HEK293 (cell line): ENCODE measurements around the gene CADPS.

ENCODE experiments used
- CTCF ChIA-PET: fragments of 350-600 bp; formaldehyde crosslinking; extraction: SDS; loops from one replicate; lab custom pipeline; 2021; ENCODE audit warnings: antibody characterized with exemption; lab: Yijun Ruan, JAX
- POLR2A ChIA-PET: fragments of 300-600 bp; formaldehyde crosslinking; extraction: SDS; loops from one replicate; lab custom pipeline; 2020; ENCODE audit warnings: antibody characterized with exemption, inconsistent platforms; lab: Yijun Ruan, JAX
- H3K27ac ChIP-seq: fragments of 200-500 bp; sonication (Bioruptor generic); 2 replicates; pipeline ENCODE4 v1.5.1; 2014; ENCODE audit warnings: low read depth, low read length, control low read depth, inconsistent platforms; ENCODE audit errors: extremely low read depth
- H3K36me3 ChIP-seq, 2 experiments: fragments of 200-500 bp in 1 of 2; sonication (Bioruptor generic) in 1 of 2; 1 replicate in 1 of 2; 2 replicates in 1 of 2; pipeline ENCODE4 v1.5.1; 2014 to 2017; ENCODE audit warnings: inconsistent platforms in 2 of 2, low read length in 2 of 2; ENCODE audit not compliant: control insufficient read depth in 2 of 2, insufficient read depth in 1 of 2
- H3K4me1 ChIP-seq: fragments of 200-500 bp; sonication (Bioruptor generic); 2 replicates; pipeline ENCODE4 v1.5.1; 2014; ENCODE audit warnings: mild to moderate bottlenecking, low read length, inconsistent platforms; ENCODE audit not compliant: control insufficient read depth, insufficient read depth
- H3K4me3 ChIP-seq: 2 replicates; pipeline ENCODE4 v1.5.1; 2011; ENCODE audit warnings: low read depth, mild to moderate bottlenecking, control low read depth, low read length, moderate library complexity
- H3K9me3 ChIP-seq: fragments of 200-500 bp; sonication (Bioruptor generic); 2 replicates; pipeline ENCODE4 v1.5.1; 2014; ENCODE audit warnings: low read depth, low read length, inconsistent platforms; ENCODE audit not compliant: control insufficient read depth, insufficient read depth
- HOXD13 ChIP-seq: sonication (generic); formaldehyde crosslinking; IDR thresholded peaks from 2 replicates; pipeline ENCODE4 v1.8.0; 2022; ENCODE audit warnings: missing genetic modification reagents, borderline replicate concordance
- OVOL3 ChIP-seq: fragments of 450-650 bp; formaldehyde crosslinking; IDR thresholded peaks from 2 replicates; pipeline ENCODE4 v1.5.1; 2016; ENCODE audit warnings: missing biosample characterization, missing genetic modification characterization
- REPIN1 ChIP-seq: fragments of 450-650 bp; formaldehyde crosslinking; IDR thresholded peaks from 2 replicates; pipeline ENCODE4 v1.5.1; 2017; ENCODE audit warnings: missing biosample characterization, missing genetic modification characterization, low read depth
- SETDB1 ChIP-seq: IDR thresholded peaks from one replicate; pipeline ENCODE4 v1.6.1; 2017; ENCODE audit warnings: mild to moderate bottlenecking, low read length, moderate library complexity, mixed read lengths; ENCODE audit not compliant: insufficient read length
- ZBTB48 ChIP-seq: fragments of 450-650 bp; formaldehyde crosslinking; IDR thresholded peaks from 2 replicates; pipeline ENCODE4 v1.5.1; 2016; ENCODE audit warnings: missing biosample characterization, missing genetic modification characterization
- ZBTB8A ChIP-seq: fragments of 450-650 bp; formaldehyde crosslinking; IDR thresholded peaks from 2 replicates; pipeline ENCODE4 v1.5.1; 2016; ENCODE audit warnings: missing biosample characterization, missing genetic modification characterization
- ZNF112 ChIP-seq: fragments of 450-650 bp; formaldehyde crosslinking; IDR thresholded peaks from 2 replicates; pipeline ENCODE4 v1.5.0; 2017; ENCODE audit warnings: missing biosample characterization, missing genetic modification characterization
- ZNF146 ChIP-seq: fragments of 450-650 bp; formaldehyde crosslinking; IDR thresholded peaks from 2 replicates; pipeline ENCODE4 v1.5.1; 2016; ENCODE audit warnings: missing biosample characterization, missing genetic modification characterization
- ZNF16 ChIP-seq: fragments of 450-650 bp; formaldehyde crosslinking; IDR thresholded peaks from 2 replicates; pipeline ENCODE4 v1.5.1; 2016; ENCODE audit warnings: low read depth, missing biosample characterization, missing genetic modification characterization
- ZNF202 ChIP-seq: fragments of 450-650 bp; formaldehyde crosslinking; IDR thresholded peaks from 2 replicates; pipeline ENCODE4 v1.5.1; 2016; ENCODE audit warnings: missing biosample characterization, missing genetic modification characterization, borderline replicate concordance
- ZNF514 ChIP-seq: fragments of 450-650 bp; formaldehyde crosslinking; IDR thresholded peaks from 2 replicates; pipeline ENCODE4 v1.5.1; 2016; ENCODE audit warnings: missing biosample characterization, missing genetic modification characterization
- ZNF529 ChIP-seq: fragments of 450-650 bp; formaldehyde crosslinking; IDR thresholded peaks from 2 replicates; pipeline ENCODE4 v1.5.1; 2017; ENCODE audit warnings: missing genetic modification characterization, missing biosample characterization; ENCODE audit not compliant: insufficient replicate concordance
- ZNF548 ChIP-seq: fragments of 450-650 bp; formaldehyde crosslinking; IDR thresholded peaks from 2 replicates; pipeline ENCODE4 v1.5.1; 2016; ENCODE audit warnings: missing biosample characterization, missing genetic modification characterization
- ZNF560 ChIP-seq: fragments of 450-650 bp; formaldehyde crosslinking; IDR thresholded peaks from 2 replicates; pipeline ENCODE4 v1.5.1; 2017; ENCODE audit warnings: missing biosample characterization, missing genetic modification characterization, borderline replicate concordance
- ZNF610 ChIP-seq: fragments of 450-650 bp; formaldehyde crosslinking; IDR thresholded peaks from 2 replicates; pipeline ENCODE4 v1.5.1; 2016; ENCODE audit warnings: missing biosample characterization, missing genetic modification characterization, borderline replicate concordance
- ZNF626 ChIP-seq: fragments of 450-650 bp; sonication (Bioruptor Pico); formaldehyde crosslinking; IDR thresholded peaks from 2 replicates; pipeline ENCODE4 v1.5.1; 2018; ENCODE audit warnings: missing biosample characterization, missing genetic modification characterization, inconsistent platforms
- ZNF654 ChIP-seq: fragments of 450-650 bp; formaldehyde crosslinking; IDR thresholded peaks from 2 replicates; pipeline ENCODE4 v1.5.1; 2016; ENCODE audit warnings: low read depth, missing biosample characterization, missing genetic modification characterization
- ZNF76 ChIP-seq: fragments of 450-650 bp; formaldehyde crosslinking; IDR thresholded peaks from 2 replicates; pipeline ENCODE4; 2016; ENCODE audit warnings: low read depth, missing biosample characterization, missing genetic modification characterization, borderline replicate concordance
- ZSCAN16 ChIP-seq: fragments of 450-650 bp; formaldehyde crosslinking; IDR thresholded peaks from 2 replicates; pipeline ENCODE4 v1.5.1; 2016; ENCODE audit warnings: missing biosample characterization, missing genetic modification characterization
- TF ChIP-seq, protein P1 (sequence below): fragments of 450-650 bp; formaldehyde crosslinking; conservative IDR thresholded peaks from 2 replicates; pipeline ENCODE4 v1.5.1; 2016; ENCODE audit warnings: low read depth, missing biosample characterization, missing genetic modification characterization
- TF ChIP-seq, protein P2 (sequence below): fragments of 450-650 bp; formaldehyde crosslinking; IDR thresholded peaks from 2 replicates; pipeline ENCODE4 v1.5.1; 2016; ENCODE audit warnings: missing biosample characterization, missing genetic modification characterization

CADPS gene

DNA sequence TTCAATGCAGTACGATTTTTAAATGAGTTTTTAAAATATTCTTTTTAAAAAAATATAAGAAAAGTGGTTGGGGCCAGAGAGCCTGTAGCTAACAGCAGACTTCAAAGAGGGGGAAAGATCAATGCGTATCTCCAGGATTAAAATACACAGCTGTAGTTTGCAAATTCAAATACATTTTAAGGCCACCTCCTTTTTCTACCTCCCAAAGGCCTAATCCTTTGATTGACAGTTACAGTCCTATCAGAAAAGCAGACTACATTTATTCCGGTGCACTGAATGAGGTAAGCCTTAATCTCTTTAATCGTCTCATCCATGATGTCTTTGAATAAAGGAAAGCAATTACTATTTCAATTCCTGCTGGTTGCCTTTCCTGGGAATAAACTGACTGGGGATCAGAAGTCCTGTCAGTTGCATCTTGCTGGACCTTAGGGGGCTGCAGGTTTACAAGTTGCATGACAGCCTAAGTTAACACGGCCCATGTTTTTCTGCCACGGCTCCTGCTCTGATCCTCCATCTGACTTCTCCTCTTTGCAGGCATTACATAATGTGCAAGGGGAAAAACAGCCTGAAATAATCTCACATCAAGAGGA, 51.7 kb downstream of the CADPS start:
- POLR2A ChIA-PET, result no interaction called here
- no peak overlapping the region for H3K27ac ChIP-seq
- no peak for TF ChIP-seq ZNF548 (tag by site-specific recombination)
- TF ChIP-seq, all 188 proteins: peak for 0
- Histone ChIP-seq H3K36me3 (no peaks in the 10 kb centered on the region), H3K4me3 (no peak overlapping the region), H3K4me1 (no peaks in the 10 kb centered on the region), H3K9me3 (no peaks in the 10 kb centered on the region)
- CTCF ChIA-PET, result no interaction called here

DNA sequence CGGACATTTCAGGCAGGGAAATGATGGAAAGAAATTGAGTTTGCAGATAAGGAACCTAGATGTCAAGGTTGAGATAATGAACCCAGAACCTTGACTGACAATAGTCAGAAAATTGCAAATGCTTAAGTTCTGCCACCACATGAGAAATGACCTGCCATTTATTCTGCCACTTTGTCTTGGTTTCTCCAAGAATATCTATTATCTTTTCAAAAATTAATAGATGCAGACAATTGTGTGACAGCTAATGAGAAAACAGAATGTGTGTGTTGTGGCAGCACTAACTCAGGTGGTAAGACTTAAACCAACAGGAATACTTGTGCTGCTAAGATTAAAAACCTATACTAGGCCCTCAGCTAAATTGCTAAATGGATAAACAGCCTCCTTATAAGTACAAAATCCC, 52.3 kb downstream of the CADPS start:
- Histone ChIP-seq H3K27ac (no peak overlapping the region), H3K4me3 (no peak overlapping the region), H3K9me3 (no peaks in the 10 kb centered on the region), H3K4me1 (no peaks in the 10 kb centered on the region), H3K36me3 (no peaks in the 10 kb centered on the region)
- TF ChIP-seq ZNF76 (tag by site-specific recombination), result no peak
- TF ChIP-seq ZSCAN16 (tag by site-specific recombination), result no peak
- POLR2A ChIA-PET, result no interaction called here
- CTCF ChIA-PET, result no interaction called here

DNA sequence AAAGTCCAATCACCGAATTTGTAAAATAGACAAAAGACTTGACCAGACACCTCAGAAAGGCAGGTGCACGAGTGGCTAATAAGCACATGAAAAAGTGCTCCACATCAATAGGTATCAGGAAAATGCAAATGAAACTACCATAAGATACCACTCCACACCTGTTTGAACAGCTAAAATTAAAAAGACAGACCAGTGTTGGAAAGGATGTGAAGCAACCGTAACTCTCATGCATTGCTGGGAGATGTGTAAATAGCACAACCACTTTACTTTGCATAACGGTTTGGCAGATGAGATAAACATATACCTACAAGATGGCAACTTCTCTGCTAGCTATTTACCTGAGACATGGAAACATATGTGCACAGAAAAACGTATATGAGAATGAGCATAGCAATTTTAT, 56.9 kb downstream of the CADPS start:
- Histone ChIP-seq H3K36me3 (no peaks in the 10 kb centered on the region), H3K4me3 (no peak overlapping the region), H3K27ac (no peak overlapping the region), H3K9me3 (no peaks in the 10 kb centered on the region), H3K4me1 (no peaks in the 10 kb centered on the region)
- ChIA-PET POLR2A (no interaction called here), CTCF (interaction anchor here (0.6 kb wide), 1 partner anchor 152 kb away, joined by 3 read pairs; no protein-coding TSS in a partner anchor)
- TF ChIP-seq ZNF146 (tag by site-specific recombination), result no peak
- no peak for TF ChIP-seq ZNF16 (tag by site-specific recombination)
- TF ChIP-seq ZNF610 (tag by site-specific recombination), result no peak
- no peak for TF ChIP-seq ZNF548 (tag by site-specific recombination)
- no peak for TF ChIP-seq SETDB1
- TF ChIP-seq ZNF202, result no peak
- no peak for TF ChIP-seq ZNF626 (tag by site-specific recombination)
- TF ChIP-seq, protein P1, sequence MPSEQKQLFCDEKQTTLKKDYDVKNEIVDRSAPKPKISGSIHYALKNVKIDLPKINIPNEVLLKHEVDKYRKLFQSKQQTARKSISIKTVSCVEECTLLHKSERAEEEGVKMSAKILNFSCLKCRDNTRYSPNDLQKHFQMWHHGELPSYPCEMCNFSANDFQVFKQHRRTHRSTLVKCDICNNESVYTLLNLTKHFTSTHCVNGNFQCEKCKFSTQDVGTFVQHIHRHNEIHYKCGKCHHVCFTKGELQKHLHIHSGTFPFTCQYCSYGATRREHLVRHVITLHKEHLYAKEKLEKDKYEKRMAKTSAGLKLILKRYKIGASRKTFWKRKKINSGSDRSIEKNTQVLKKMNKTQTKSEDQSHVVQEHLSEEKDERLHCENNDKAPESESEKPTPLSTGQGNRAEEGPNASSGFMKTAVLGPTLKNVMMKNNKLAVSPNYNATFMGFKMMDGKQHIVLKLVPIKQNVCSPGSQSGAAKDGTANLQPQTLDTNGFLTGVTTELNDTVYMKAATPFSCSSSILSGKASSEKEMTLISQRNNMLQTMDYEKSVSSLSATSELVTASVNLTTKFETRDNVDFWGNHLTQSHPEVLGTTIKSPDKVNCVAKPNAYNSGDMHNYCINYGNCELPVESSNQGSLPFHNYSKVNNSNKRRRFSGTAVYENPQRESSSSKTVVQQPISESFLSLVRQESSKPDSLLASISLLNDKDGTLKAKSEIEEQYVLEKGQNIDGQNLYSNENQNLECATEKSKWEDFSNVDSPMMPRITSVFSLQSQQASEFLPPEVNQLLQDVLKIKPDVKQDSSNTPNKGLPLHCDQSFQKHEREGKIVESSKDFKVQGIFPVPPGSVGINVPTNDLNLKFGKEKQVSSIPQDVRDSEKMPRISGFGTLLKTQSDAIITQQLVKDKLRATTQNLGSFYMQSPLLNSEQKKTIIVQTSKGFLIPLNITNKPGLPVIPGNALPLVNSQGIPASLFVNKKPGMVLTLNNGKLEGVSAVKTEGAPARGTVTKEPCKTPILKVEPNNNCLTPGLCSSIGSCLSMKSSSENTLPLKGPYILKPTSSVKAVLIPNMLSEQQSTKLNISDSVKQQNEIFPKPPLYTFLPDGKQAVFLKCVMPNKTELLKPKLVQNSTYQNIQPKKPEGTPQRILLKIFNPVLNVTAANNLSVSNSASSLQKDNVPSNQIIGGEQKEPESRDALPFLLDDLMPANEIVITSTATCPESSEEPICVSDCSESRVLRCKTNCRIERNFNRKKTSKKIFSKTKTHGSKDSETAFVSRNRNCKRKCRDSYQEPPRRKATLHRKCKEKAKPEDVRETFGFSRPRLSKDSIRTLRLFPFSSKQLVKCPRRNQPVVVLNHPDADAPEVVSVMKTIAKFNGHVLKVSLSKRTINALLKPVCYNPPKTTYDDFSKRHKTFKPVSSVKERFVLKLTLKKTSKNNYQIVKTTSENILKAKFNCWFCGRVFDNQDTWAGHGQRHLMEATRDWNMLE (tag by site-specific recombination), result no peak
- TF ChIP-seq ZNF529 (tag by site-specific recombination), result no peak
- no peak for TF ChIP-seq HOXD13 (CRISPR knock-in tag)
- TF ChIP-seq ZNF560 (tag by site-specific recombination), result no peak
- TF ChIP-seq, all 188 proteins: peak for 0

DNA sequence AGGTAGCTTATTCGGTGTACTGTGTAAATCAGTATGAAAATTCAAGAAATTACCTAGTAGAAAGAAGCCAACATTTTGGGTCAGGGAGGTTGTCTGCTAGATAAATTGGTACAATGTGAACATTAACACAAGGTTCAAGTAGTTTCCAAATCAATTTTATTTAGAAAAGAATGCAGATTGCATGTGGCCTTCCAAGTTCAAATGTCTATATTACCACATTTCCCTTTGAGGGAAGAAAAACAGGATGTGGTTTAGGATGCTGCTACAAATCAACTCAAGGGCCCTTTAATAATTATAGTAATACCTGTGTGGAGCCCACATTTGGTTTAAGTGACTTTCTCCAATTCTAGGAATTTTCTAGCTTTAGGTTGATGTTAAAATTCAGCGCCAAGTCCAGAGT, 57.5 kb downstream of the CADPS start:
- H3K4me3 ChIP-seq, result no peak overlapping the region
- no peaks in the 10 kb centered on the region for H3K36me3 ChIP-seq
- POLR2A ChIA-PET, result no interaction called here
- CTCF ChIA-PET, result interaction anchor here (0.7 kb wide), 1 partner anchor 10 kb away, joined by 3 read pairs; no protein-coding TSS in a partner anchor
- no peak overlapping the region for H3K27ac ChIP-seq
- H3K4me1 ChIP-seq, result no peaks in the 10 kb centered on the region
- H3K9me3 ChIP-seq, result no peaks in the 10 kb centered on the region
- TF ChIP-seq ZNF112 (tag by site-specific recombination), result no peak
- no peak for TF ChIP-seq ZBTB48 (tag by site-specific recombination)
- no peak for TF ChIP-seq OVOL3 (tag by site-specific recombination)
- no peak for TF ChIP-seq ZBTB8A (tag by site-specific recombination)
- TF ChIP-seq REPIN1 (tag by site-specific recombination), result no peak
- TF ChIP-seq, protein P2, sequence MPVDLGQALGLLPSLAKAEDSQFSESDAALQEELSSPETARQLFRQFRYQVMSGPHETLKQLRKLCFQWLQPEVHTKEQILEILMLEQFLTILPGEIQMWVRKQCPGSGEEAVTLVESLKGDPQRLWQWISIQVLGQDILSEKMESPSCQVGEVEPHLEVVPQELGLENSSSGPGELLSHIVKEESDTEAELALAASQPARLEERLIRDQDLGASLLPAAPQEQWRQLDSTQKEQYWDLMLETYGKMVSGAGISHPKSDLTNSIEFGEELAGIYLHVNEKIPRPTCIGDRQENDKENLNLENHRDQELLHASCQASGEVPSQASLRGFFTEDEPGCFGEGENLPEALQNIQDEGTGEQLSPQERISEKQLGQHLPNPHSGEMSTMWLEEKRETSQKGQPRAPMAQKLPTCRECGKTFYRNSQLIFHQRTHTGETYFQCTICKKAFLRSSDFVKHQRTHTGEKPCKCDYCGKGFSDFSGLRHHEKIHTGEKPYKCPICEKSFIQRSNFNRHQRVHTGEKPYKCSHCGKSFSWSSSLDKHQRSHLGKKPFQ (tag by site-specific recombination), result no peak
- TF ChIP-seq ZNF654, result no peak
- no peak for TF ChIP-seq ZNF514 (tag by site-specific recombination)
